Measurements from ENCODE around the gene MDM1.
A peak's percentile ranks its signal among the peaks of the same experiment; 100 is the strongest.

DNA sequence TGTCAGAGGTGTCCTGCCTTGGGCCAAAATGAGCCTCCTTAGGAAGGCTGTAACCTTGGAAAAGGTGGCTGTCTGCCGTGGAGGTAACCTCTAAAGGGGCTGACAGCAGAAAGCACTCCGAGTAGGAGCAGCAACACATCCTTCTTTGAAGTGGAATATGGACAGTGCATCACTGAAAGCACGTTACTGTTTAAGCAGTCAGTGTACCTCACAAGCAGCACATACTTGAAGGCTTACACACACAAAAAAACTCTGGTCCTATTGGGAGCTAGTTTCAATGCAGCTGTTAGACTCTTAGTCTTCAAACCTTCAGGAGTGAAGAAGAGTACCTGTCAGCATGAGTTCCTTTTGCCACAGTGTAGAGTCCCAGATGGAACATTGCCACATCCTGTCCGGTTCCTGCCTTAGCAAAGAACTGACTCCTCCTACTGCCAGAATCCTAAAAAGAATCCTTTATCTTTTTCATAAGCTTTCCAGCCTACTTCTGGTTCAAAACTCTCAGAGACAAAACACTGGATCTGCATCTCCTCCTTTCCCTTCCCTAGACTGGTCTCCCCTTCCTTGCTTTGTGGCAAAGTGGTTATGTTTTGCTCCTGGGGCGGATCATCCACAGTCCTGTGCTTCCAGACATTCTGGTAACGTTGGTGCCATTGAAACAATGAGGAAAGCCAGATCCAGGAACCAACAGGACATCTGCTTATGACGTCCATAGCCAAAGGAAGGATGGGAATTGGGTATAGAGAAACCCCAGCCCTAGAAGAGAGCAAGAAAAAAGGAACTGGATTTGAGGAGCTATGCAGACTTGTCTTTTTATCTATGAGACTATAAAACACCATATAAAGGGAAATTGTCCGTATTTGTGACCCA lies 8.5 kb upstream of the MDM1 start:
- TF ChIP-seq, protein P1, sequence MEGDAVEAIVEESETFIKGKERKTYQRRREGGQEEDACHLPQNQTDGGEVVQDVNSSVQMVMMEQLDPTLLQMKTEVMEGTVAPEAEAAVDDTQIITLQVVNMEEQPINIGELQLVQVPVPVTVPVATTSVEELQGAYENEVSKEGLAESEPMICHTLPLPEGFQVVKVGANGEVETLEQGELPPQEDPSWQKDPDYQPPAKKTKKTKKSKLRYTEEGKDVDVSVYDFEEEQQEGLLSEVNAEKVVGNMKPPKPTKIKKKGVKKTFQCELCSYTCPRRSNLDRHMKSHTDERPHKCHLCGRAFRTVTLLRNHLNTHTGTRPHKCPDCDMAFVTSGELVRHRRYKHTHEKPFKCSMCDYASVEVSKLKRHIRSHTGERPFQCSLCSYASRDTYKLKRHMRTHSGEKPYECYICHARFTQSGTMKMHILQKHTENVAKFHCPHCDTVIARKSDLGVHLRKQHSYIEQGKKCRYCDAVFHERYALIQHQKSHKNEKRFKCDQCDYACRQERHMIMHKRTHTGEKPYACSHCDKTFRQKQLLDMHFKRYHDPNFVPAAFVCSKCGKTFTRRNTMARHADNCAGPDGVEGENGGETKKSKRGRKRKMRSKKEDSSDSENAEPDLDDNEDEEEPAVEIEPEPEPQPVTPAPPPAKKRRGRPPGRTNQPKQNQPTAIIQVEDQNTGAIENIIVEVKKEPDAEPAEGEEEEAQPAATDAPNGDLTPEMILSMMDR (IDR thresholded peaks at IDR 0.05): no peak
- TF ChIP-seq POLR2A (IDR thresholded peaks at IDR 0.05) (no peak), POLR2AphosphoS5 (IDR thresholded peaks at IDR 0.05) (peak in 2 of 3 donors; percentile 39 to 46), EP300 (IDR thresholded peaks at IDR 0.05; ENCODE audit: low read depth) (peak; percentile 22)
